Measurements from ENCODE around the gene ALPI.

DNA sequence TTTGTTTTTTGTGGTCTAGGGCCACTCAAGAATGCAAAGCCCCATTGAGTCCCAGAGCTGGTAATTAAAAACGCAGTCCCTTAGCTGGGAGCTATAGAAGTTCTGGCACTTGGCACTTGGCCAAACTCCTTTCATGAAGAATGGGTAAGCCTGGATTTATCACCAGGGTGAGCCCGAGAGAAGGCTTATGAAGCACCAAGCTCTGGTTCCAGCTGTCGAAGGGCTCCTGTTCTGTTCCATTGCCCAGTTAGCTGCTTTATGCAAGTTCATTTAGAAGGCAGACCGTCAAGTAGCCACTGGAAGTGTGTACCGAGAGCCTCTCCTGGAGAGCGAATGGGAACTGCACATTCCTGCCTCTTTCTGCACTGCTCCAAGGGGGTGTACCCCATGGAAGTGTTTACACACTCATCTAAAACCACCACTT, 17.5 kb downstream of the ALPI start:
- TF ChIP-seq, protein P1, sequence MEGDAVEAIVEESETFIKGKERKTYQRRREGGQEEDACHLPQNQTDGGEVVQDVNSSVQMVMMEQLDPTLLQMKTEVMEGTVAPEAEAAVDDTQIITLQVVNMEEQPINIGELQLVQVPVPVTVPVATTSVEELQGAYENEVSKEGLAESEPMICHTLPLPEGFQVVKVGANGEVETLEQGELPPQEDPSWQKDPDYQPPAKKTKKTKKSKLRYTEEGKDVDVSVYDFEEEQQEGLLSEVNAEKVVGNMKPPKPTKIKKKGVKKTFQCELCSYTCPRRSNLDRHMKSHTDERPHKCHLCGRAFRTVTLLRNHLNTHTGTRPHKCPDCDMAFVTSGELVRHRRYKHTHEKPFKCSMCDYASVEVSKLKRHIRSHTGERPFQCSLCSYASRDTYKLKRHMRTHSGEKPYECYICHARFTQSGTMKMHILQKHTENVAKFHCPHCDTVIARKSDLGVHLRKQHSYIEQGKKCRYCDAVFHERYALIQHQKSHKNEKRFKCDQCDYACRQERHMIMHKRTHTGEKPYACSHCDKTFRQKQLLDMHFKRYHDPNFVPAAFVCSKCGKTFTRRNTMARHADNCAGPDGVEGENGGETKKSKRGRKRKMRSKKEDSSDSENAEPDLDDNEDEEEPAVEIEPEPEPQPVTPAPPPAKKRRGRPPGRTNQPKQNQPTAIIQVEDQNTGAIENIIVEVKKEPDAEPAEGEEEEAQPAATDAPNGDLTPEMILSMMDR (IDR thresholded peaks at IDR 0.05): no peak
- no peak for TF ChIP-seq POLR2AphosphoS5 (IDR thresholded peaks at IDR 0.05)

Measured in esophagus muscularis mucosa (tissue), 3 donors.